Stimulated activated CD4-positive, alpha-beta T cell treated with anti-CD3 and anti-CD28 coated beads, Interleukin-15, amount 100 ng/mL, for 1 hour (primary cell): ENCODE results near the gene GINS2.

Source experiments
- DNase-seq, 2 donors: peaks; one replicate each; pipeline ENCODE4 v3.0.0-alpha.2; 2020; ENCODE audit warnings: low read depth in 1 of 2, low spot score in 1 of 2

GINS2 gene

DNA sequence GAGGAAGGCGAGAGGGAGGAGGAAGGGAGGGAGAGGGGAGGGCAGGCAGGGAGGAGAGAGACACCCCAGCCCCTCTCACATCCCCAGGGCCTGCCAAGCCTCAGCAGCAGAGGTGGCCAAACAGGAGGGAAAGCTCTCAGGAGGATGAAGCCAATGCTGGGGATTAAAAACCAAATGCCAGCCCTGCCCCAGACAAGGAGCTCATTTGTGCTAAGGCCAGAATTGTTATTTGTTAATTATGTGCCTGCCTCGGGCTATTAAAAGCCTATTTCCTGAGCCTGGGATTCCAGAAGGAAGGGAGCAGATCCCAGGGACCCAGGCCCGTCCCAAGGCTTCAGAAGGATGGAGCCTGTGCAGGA is 27.9 kb upstream of the GINS2 start:
- no peak for DNase-seq

DNA sequence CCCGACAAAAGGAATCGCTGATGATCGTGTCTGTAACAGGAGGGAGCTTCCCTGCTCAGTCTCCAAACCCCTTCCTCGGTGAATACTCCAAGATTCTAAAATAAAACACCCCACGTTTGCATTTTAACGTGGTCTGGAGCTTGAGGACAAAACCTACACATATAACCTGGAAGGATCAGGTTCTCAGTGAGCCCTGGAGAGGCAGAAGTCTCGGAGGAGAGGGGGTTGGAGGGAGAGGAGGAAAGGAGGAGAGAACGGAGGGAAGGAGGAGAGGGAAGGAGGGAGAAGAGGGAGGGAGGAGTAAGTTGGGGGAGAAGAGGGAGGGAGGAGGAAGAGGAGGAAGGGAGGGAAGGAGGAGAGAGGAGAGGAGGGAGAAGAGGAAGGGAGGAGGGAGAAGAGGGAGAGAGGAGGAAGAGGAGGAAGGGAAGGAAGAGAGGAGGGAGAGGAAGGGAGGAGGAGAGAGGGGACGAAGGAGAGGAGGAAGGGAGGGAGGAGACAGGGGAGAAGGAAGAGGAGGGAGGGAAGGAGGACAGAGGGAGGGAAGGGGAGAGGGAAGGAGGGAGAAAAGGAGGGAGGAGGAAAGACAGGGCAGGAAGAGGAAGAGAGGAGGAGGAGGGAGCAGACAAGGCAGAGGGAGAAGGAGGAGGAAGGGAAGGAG is 27.4 kb upstream of the GINS2 start:
- DNase-seq, result no peak

- DNase-seq, result no peak
Measured at GRCh38 chr16:85715169-85716021, 26.6 kb upstream of the GINS2 start.

DNA sequence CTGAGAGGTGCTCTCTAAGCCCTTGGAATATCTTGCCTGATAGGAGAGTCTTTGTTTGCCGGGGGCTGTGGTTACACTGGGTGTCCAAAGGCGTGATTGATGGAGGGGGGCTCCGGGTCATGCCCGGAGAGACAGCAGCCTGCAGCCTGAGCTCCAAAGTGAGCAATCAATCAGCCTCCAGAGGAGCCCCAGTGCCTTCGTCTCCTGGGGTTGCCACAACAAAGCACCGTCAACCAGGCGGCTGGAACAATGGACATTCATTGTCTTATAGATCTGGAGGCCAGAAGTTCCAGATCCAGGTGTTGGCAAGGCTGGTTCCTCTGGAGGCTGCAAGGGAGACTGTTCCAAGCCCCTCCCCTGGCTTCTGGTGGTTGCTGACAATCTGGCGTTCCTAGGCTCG is 24.0 kb upstream of the GINS2 start:
- no peak for DNase-seq

GRCh38 chr16:85711982-85712587 is 23.3 kb upstream of the GINS2 start:
- DNase-seq, result no peak

GRCh38 chr16:85710732-85711131 is 22.0 kb upstream of the GINS2 start:
- no peak for DNase-seq

GRCh38 chr16:85709766-85710585 is 21.2 kb upstream of the GINS2 start:
- no peak for DNase-seq

DNA sequence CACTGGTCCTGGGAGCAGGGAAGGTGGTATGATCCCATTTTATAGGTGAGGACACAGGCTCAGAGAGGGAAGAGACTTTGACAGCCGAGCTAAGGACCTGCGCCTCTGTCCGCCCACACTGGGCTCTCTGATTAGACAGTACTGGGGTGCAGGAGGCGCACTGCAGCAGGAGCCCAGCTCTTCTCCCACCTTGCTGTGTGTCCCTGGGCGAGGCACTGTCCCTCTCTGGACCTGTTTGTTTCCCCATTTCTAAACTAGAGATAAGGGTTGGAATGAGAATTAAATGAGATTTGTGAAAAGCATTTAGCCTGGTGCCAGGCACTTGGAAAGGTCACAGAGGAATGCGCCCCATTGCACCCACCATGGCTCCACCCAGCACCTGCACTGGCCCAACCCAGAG is 19.6 kb upstream of the GINS2 start:
- no peak for DNase-seq

DNA sequence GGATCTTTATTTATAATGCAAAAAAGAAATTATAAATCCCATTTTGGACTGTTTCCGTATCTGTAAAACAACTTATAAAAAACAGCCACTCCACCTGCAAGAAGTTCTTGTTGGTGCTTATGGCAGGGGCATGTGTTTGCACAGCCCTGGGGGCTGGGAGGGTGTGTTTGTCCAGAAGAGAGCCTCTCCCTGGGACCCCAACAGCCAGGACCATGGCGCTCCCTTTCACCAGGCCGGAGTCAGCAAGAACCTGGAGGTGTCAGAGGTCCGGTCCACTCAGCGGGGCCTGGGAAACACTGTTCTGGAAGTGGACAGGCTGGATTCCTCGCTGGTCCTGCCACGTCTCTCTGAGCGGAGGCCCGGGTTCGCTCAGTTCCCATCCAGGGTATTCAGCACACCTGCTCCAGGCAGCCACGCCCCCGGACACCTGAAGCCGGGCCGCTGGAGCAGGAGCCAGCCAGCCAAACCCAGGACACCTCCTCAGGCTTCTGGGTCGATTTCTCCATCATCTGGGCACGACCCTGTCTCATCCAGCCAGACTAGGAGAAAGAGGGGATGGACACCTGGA is 18.9 kb upstream of the GINS2 start:
- no peak for DNase-seq

DNA sequence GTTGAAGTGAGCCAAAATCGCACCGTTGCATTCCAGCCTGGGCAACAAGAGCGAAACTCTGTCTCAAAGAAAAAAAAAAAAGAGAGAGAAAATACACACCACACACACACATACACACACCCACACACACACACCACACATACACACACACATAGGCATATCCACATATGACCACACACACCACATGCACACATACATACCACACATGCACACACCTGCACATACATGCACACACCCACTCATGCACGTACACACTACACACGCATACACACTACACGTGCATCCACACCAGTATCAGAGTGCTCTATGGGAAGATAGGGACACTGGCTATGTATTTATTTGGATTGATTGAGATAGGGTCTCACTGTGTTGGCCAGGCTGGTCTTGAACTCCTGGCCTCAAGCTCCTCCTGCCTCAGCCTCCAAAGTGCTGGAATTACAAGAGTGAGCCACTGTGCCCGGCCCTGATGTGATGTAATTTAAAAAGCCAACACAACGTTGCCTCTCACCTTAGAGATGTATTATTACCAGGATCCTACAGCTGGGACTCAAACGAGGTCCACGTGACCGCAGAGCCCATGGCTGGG is 17.8 kb upstream of the GINS2 start:
- no peak for DNase-seq

DNA sequence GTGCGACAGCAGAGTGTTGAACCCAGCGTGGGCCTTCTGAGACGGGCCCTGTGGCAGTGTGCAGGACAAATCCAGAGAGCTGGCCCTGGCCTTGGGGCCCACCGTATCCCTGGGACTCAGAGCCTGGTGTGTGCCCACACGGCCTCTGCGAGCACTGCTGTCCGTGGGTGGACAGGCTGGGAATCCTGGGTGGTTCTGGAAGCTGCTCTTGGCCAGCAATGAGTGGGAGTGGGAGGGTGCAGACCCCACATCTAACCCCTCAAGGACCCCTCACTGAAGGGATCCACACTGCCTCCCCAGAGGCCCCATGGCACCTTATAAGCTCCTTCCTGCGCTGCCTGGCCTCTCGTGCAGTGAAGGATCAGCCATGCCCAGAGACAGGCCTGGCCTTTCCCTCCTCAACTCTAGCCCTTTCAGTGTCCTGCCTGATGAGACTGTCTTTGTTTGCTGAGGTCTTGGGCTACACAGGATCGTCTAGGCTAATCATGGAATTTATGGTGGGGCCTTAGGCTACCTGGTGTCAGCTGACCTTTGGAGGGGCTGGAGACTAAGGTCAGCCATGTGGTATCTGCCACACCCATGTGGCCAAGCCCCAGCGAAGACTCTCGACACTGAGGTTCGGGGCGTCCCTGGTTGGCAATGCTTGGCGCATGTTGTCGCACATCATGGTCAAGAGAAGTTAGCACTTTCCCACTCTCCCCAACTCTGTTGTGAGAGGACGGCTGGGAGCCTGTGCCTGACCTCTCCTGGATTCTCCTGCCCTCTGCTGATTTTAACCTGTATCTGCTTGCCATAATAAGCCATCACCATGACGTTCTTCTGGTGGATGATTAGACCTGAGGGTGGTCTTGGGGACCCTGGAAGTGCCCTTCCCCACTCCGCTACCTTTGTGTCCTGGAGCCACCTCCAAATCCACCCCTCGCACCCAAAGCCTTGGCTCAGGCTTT is 16.4 kb upstream of the GINS2 start:
- no peak for DNase-seq

DNA sequence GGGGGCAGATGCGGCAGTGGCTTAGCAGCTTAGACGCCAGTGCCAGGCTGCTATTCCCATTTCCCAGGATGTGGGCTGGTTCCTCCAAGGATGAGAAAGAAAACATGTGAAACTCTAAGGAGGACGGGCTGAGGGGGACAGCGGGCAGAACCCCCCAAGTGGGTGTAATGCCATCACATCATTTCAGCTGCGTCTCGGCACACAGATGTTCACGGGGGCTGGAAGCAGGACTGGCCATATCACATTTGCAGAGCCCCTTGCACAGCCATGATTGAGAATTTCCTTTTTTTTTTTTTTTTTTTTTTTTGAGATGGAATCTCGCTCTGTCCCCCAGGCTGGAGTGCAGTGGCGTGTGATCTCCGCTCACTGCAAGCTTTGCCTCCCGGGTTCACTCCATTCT is 15.3 kb upstream of the GINS2 start:
- DNase-seq, result no peak

GRCh38 chr16:85699628-85700027 is 10.9 kb upstream of the GINS2 start:
- DNase-seq, result no peak

DNA sequence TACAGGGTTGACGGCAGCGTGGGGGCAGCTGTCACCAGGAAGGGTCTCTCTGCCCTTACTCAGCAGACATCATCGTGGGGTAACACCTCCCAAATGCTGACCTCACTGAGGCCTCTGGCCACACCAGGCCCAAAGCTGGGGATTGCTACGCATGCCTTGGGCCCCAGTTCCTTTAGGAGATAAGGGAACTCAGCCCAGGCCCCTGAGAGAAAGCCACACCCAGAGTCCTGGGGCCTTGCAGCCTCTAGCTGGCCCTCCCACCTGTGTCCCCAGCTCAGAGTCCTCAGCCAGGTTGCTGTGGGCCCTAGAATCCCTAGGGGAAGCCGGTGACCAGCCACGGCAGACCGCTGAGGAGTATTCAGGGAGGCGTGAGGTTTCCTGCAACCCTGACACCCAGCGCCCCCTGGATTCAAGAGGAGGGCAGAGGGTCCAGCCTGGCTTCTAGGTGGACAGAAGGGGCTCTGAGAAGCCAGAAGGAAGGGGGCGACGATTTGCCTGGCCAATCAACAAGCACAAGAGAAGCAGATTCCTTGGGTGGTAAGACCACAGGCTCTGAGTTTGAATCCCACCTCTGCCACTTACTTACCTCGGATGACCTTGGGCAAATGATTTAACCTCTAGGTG is 10.3 kb upstream of the GINS2 start:
- DNase-seq, result no peak

DNA sequence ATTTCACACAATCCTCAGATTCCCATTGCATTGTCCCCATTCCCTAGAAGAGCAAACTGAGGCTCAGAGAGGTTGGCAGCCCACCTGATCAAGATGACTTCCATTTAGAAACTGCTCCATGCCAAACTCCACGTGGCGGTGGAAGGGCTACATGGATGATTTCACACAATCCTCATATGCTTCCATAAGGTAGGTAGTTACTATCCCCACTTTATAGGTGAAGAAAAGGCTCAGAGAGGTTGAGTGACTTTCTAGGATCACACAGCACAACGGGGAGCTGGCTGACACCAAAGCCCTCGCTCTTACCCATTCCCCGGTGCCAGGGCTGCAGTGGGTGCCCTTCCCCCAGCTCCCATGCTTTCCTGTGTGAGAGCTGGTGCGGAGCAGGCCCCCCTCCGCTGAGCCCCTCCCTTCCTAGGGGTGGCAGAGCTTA is 9.7 kb upstream of the GINS2 start:
- no peak for DNase-seq

DNA sequence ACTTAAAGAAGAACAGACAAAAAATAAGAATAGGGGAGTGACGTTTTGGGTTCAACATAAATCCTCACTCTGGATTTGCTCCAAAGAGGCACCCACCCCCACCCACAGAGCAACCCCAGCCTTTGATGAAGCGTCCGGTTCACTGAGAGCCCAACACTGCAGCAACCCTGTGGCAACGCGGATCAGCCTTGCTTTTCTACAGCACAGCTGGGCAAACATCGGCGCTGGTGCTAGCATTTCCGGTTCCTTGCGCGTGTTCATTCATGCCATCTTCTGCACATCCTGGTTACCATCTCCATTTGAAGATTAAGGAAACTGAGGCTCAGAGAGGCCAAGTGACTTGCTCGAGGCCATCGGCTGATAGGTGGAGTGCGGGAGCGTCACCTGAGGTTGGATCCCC is 8.7 kb upstream of the GINS2 start:
- no peak for DNase-seq

DNA sequence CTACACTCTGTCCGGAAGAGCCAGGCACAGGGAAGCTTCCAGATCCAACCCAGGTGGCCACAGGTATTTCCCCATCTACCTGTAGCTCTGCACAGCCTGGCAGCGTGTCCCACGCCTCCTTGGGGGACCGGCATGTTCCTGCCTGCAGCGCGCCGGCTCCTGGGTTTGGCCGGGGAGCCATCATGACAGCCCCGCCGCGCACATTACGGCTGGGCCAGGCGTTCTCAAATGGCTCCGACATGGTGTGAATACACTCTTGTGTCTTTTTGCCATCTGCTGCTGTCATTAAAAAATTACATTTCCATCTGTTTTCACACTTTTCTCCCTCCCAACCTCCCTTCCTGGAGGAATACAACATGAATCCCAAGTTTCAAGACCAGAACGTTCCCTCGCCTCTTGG is 8.0 kb upstream of the GINS2 start:
- no peak for DNase-seq

DNA sequence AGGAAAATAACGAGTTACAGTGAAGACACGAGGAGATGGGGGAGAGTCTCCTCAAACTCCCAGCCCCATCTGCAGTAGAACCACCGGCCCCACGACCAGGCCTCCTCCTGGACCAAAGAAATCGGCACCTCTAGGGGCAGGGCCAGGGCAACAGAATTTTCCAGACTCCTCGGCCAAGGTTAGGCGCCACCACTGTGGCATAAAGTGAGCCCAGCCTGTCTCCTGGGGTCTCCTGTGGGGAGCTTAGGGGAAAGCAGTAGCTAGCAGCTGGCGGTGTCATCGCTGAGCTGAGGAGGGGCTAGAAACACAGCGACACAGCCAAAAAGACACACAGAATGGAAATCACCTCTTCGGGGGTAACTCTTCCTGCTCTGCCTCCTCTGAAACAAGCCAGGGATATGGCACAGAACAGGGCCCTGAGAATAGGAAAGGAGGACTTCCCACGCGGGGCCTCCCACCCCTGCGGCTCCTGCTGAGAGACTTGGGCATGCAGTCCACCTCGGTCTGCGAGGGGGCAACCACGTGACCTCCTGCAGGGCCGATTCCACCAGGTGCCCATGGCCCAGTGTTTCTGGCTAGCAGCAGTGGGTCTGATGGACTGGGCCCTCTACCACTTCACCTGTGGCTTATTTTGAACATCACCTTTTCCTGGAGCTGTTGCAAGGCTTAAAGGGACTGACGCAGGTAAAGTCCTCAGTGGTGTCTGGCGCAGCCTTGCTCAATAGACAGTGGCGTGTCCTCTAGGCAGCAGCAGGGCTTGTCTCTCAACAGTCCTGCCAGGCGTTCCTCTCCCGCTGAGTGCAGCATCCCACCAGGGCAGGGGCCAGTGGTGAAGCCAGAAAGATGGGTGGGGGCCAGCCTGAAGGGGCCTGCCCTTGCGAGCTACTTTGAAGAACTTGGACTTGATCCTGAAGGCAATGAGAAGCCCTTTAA is 6.7 kb upstream of the GINS2 start:
- DNase-seq, result no peak
